ENCODE measurements around the gene MAP3K4.
A peak's percentile ranks its signal among the peaks of the same experiment; 100 is the strongest.
"Not testable (repeated sequence)": the region's sequence is repeated elsewhere in the genome, so short reads cannot be mapped to it uniquely, and the experiment has no call there.

MAP3K4 gene

GRCh38 chr6:160972111-160972510 lies 19.5 kb upstream of the MAP3K4 start:
- DNase-seq (ENCODE audit: extremely low read depth in 1 of 2, low read depth in 1 of 2), result no peak

- DNase-seq (ENCODE audit: extremely low read depth in 1 of 2, low read depth in 1 of 2), result not testable (repeated sequence)
Observed at GRCh38 chr6:160972594-160972993, 19.0 kb upstream of the MAP3K4 start.

GRCh38 chr6:160973311-160974250 lies 18.0 kb upstream of the MAP3K4 start:
- DNase-seq (ENCODE audit: extremely low read depth in 1 of 2, low read depth in 1 of 2), result no peak

GRCh38 chr6:160974304-160974771 lies 17.2 kb upstream of the MAP3K4 start:
- DNase-seq (ENCODE audit: extremely low read depth in 1 of 2, low read depth in 1 of 2), result no peak

GRCh38 chr6:160975162-160975561 lies 16.4 kb upstream of the MAP3K4 start:
- DNase-seq (ENCODE audit: extremely low read depth in 1 of 2, low read depth in 1 of 2), result no peak

GRCh38 chr6:160975961-160976360 lies 15.6 kb upstream of the MAP3K4 start:
- DNase-seq (ENCODE audit: extremely low read depth in 1 of 2, low read depth in 1 of 2), result not testable (repeated sequence)

GRCh38 chr6:160978141-160978901 lies 13.2 kb upstream of the MAP3K4 start:
- DNase-seq (ENCODE audit: extremely low read depth in 1 of 2, low read depth in 1 of 2), result no peak

- no peak for DNase-seq (ENCODE audit: extremely low read depth in 1 of 2, low read depth in 1 of 2)
Observed at GRCh38 chr6:160979061-160979708, 12.4 kb upstream of the MAP3K4 start.

- not testable (repeated sequence) for DNase-seq (ENCODE audit: extremely low read depth in 1 of 2, low read depth in 1 of 2)
Observed at GRCh38 chr6:160983377-160983948, 8.1 kb upstream of the MAP3K4 start.

- DNase-seq (ENCODE audit: extremely low read depth in 1 of 2, low read depth in 1 of 2), result no peak
Observed at GRCh38 chr6:160986851-160987250, 4.7 kb upstream of the MAP3K4 start.

- DNase-seq (ENCODE audit: extremely low read depth in 1 of 2, low read depth in 1 of 2), result no peak
Observed at GRCh38 chr6:160987265-160987664, 4.3 kb upstream of the MAP3K4 start.

- no peak for DNase-seq (ENCODE audit: extremely low read depth in 1 of 2, low read depth in 1 of 2)
Observed at GRCh38 chr6:160990847-160991405, 643 bp upstream of the MAP3K4 start.

- peak in 1 of 2 donors; percentile 14 for DNase-seq (ENCODE audit: extremely low read depth in 1 of 2, low read depth in 1 of 2)
Observed at GRCh38 chr6:160992061-160992979, 751 bp downstream of the MAP3K4 start.

- DNase-seq (ENCODE audit: extremely low read depth in 1 of 2, low read depth in 1 of 2), result no peak
Observed at GRCh38 chr6:160992980-160993314, 1.4 kb downstream of the MAP3K4 start.

- DNase-seq (ENCODE audit: extremely low read depth in 1 of 2, low read depth in 1 of 2), result no peak
Observed at GRCh38 chr6:160995271-160995670, 3.7 kb downstream of the MAP3K4 start.

- DNase-seq (ENCODE audit: extremely low read depth in 1 of 2, low read depth in 1 of 2), result no peak
Observed at GRCh38 chr6:160996131-160996601, 4.6 kb downstream of the MAP3K4 start.

GRCh38 chr6:160998217-160998616 lies 6.6 kb downstream of the MAP3K4 start:
- no peak for DNase-seq (ENCODE audit: extremely low read depth in 1 of 2, low read depth in 1 of 2)

GRCh38 chr6:160998766-160999165 lies 7.2 kb downstream of the MAP3K4 start:
- DNase-seq (ENCODE audit: extremely low read depth in 1 of 2, low read depth in 1 of 2), result no peak

- no peak for DNase-seq (ENCODE audit: extremely low read depth in 1 of 2, low read depth in 1 of 2)
Observed at GRCh38 chr6:160999516-160999915, 7.9 kb downstream of the MAP3K4 start.
